HepG2 (cell line): Measurements from ENCODE around the gene CYP19A1. TPM values are rescaled to one million over a fixed set of nuclear protein-coding genes. Genes with fewer than 3 reads are reported as not detected.

Source experiments
- ATAC-seq: fragments of 200-7000 bp; cut with Tn5 transposase; 3 replicates; pipeline ENCODE4 v1.9.1; 2020; ENCODE audit warnings: mild to moderate bottlenecking, moderate library complexity
- BruUV-seq: library from RNA; stranded (reverse); fragments of 400-500 nt; replicated peaks from 2 replicates; lab custom pipeline; 2021; lab: Mats Ljungman, UMichigan
- CTCF ChIA-PET: fragments of 300-600 bp; formaldehyde crosslinking; extraction: SDS; loops from one replicate; lab custom pipeline; 2021; ENCODE audit warnings: low total read pairs, inconsistent platforms, low intra/inter-chr PET ratio; lab: Yijun Ruan, JAX
- POLR2A ChIA-PET: fragments of 350-600 bp; sonication (Branson Sonifier 250); formaldehyde crosslinking; loops from one replicate; lab custom pipeline; 2020; ENCODE audit warnings: antibody characterized with exemption, inconsistent platforms; lab: Yijun Ruan, JAX
- DNase-seq: peaks from one replicate; pipeline ENCODE4 v3.0.0-alpha.2; 2015; ENCODE audit warnings: low spot score
- FAIRE-seq: peaks from 3 replicates; lab custom pipeline; 2011; peaks lifted over from hg19 to GRCh38; lab: Jason Lieb, UNC
- H2AFZ ChIP-seq: one replicate; pipeline ENCODE4 v1.6.1; 2011; ENCODE audit warnings: low read length, inconsistent platforms
- H3K27ac ChIP-seq: fragments of 300-600 bp; 3 replicates; pipeline ENCODE4 v1.8.0; 2011; ENCODE audit warnings: mixed run types, mild to moderate bottlenecking, mixed read lengths, low read length, inconsistent platforms; ENCODE audit not compliant: insufficient read depth; ENCODE audit errors: extremely low read length
- H3K27me3 ChIP-seq, 2 experiments: fragments of 200-600 bp in 1 of 2; 2 replicates in 1 of 2; 3 replicates in 1 of 2; pipeline versions ENCODE4 v1.6.0 to v1.8.0; 2011; ENCODE audit warnings: low read length in 2 of 2, mild to moderate bottlenecking in 2 of 2, moderate library complexity in 2 of 2, inconsistent platforms in 1 of 2; ENCODE audit not compliant: insufficient read depth in 2 of 2, control insufficient read depth in 1 of 2
- H3K36me3 ChIP-seq, 2 experiments: fragments of 200-600 bp in 1 of 2; replicated peaks in 1 of 2; 2 replicates in 1 of 2; 3 replicates in 1 of 2; pipeline versions ENCODE4 v1.5.1 to v1.8.0; 2011; ENCODE audit warnings: low read length in 2 of 2, inconsistent platforms in 1 of 2; ENCODE audit not compliant: insufficient read depth in 2 of 2, control insufficient read depth in 1 of 2
- H3K4me1 ChIP-seq: 2 replicates; pipeline ENCODE4 v1.5.1; 2012; ENCODE audit warnings: low read length, inconsistent platforms; ENCODE audit not compliant: insufficient read depth
- H3K4me2 ChIP-seq: 2 replicates; pipeline ENCODE4 v1.6.0; 2011; ENCODE audit warnings: low read depth, low read length, inconsistent platforms
- H3K4me3 ChIP-seq, 3 experiments: fragments of 200-600 bp in 1 of 3; sonication (generic), shearing (Covaris generic) in 1 of 3; replicated peaks in 1 of 3; 2 replicates each; pipeline ENCODE4 v1.5.1; 2011 to 2016; ENCODE audit warnings: low read length in 3 of 3, inconsistent platforms in 2 of 3, low read depth in 2 of 3, mild to moderate bottlenecking in 2 of 3, control low read depth in 1 of 3, mixed read lengths in 1 of 3; ENCODE audit not compliant: insufficient read depth in 1 of 3
- H3K79me2 ChIP-seq: one replicate; pipeline ENCODE4 v1.6.1; 2011; ENCODE audit warnings: low read length, inconsistent platforms; ENCODE audit not compliant: insufficient read depth
- H3K9ac ChIP-seq: 2 replicates; pipeline ENCODE4 v1.6.0; 2011; ENCODE audit warnings: mild to moderate bottlenecking, low read depth, low read length, inconsistent platforms; ENCODE audit not compliant: insufficient read depth
- H3K9me3 ChIP-seq: 2 replicates; pipeline ENCODE4 v1.5.1; 2012; ENCODE audit warnings: mild to moderate bottlenecking, low read length
- H4K20me1 ChIP-seq: 2 replicates; pipeline ENCODE4 v1.6.0; 2011; ENCODE audit warnings: inconsistent platforms, mild to moderate bottlenecking, low read length, moderate library complexity; ENCODE audit not compliant: insufficient read depth
- HMG20A ChIP-seq: IDR thresholded peaks from 2 replicates; pipeline ENCODE4 v1.6.1; 2016; ENCODE audit warnings: borderline replicate concordance
- MYPOP ChIP-seq: sonication (generic); formaldehyde crosslinking; IDR thresholded peaks from 2 replicates; pipeline ENCODE4 v1.8.1; 2023; ENCODE audit warnings: mild to moderate bottlenecking, moderate library complexity, missing genetic modification reagents
- YEATS4 ChIP-seq: sonication (generic); formaldehyde crosslinking; IDR thresholded peaks from 2 replicates; pipeline ENCODE4 v1.4.0; 2020; ENCODE audit warnings: missing genetic modification reagents, borderline replicate concordance
- ZFAT ChIP-seq: sonication (generic); formaldehyde crosslinking; conservative IDR thresholded peaks from 2 replicates; pipeline ENCODE4 v1.8.1; 2023; ENCODE audit warnings: missing genetic modification reagents, inconsistent platforms
- ZFX ChIP-seq: sonication (generic); formaldehyde crosslinking; IDR thresholded peaks from 2 replicates; pipeline ENCODE4 v1.4.0; 2020; ENCODE audit warnings: mild to moderate bottlenecking, low read depth, missing genetic modification reagents, moderate library complexity
- ZNF12 ChIP-seq: sonication (generic); formaldehyde crosslinking; IDR thresholded peaks from 2 replicates; pipeline ENCODE4 v1.5.0; 2020; ENCODE audit warnings: missing genetic modification reagents
- ZNF672 ChIP-seq: sonication (generic); formaldehyde crosslinking; IDR thresholded peaks from 2 replicates; pipeline ENCODE4 v1.8.1; 2022; ENCODE audit warnings: missing genetic modification reagents
- WGBS: methylation state at CpG from one replicate; pipeline ENCODE4 v1.1.6; 2017; ENCODE audit warnings: low lambda C conversion rate; 5-methylcytosine and 5-hydroxymethylcytosine counted together
- in situ Hi-C: cut with HindIII; loops from 2 replicates; pipeline ENCODE4 v1.10.0; 2017; ENCODE audit warnings: low pct_unique_long_range_greater_than_20kb; ENCODE audit not compliant: extremely low pct_ligation_motif_present
- intact Hi-C: fragments of 100-400 bp; cut with micrococcal nuclease; formaldehyde crosslinking; loops from one replicate; pipeline ENCODE4 v1.10.0; 2022; ENCODE audit not compliant: unreplicated experiment
- polyA plus RNA-seq, 8 experiments: library from polyadenylated mRNA; depleted of rRNA in 3 of 8; stranded (reverse) in 7 of 8; unstranded in 1 of 8; fragments of >200 nt; fragmentation: Illumina TruSeq in 4 of 8; extraction: Trizol in 4 of 8; gene quantifications; 2 replicates each; pipeline versions ENCODE4 v1.2.1 to v1.2.3, GENCODE V29; 2011 to 2016; ENCODE audit warnings: low read depth in 4 of 8, missing spikeins in 1 of 8, mixed read lengths in 1 of 8; ENCODE audit not compliant: insufficient read depth in 1 of 8
- total RNA-seq, 5 experiments: library from RNA; depleted of rRNA; stranded (reverse); fragments of >200 nt; fragmentation: Illumina TruSeq; extraction: Trizol; gene quantifications; 2 replicates each; pipeline ENCODE4 v1.2.3, GENCODE V29; 2016; ENCODE audit warnings: low read depth in 1 of 5
- TF ChIP-seq, protein P1 (sequence below): sonication (generic); formaldehyde crosslinking; conservative IDR thresholded peaks from 2 replicates; pipeline ENCODE4 v1.8.1; 2023; ENCODE audit warnings: missing genetic modification reagents

Gene CYP19A1
- total and polyA plus RNA-seq, 2 of the 13 experiments (the other 11 are each of a cell fraction or from before 2014, with no cell fraction given): 10.9 to 23.0 TPM

DNA sequence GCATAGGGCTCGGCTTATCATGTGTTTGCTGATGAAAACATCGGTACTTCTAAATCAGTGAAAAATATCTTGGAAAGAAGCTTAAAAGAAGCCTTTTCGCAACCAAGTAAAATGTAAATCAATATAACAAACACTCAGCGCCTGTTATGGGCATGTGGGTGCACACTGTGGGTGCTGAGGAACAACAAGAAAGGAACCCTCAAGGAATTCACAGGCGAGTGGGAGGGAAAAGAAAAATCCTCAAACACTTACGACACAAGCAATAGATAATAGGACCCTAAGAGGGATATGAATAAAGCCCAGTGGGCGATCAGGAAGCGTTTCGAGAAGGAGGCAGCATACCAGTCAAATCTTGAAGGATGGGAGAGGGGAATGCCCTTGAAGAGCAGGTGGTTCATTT is 25.0 kb upstream of the CYP19A1 start:
- no peak for DNase-seq
- Histone ChIP-seq H3K79me2 (no peaks in the 10 kb centered on the region), H3K4me3 (no peak overlapping the region), H4K20me1 (no peaks in the 10 kb centered on the region), H3K9me3 (no peaks in the 10 kb centered on the region), H3K9ac (no peak overlapping the region), H3K27ac (no peak overlapping the region), H3K4me2 (no peak overlapping the region), H3K36me3 (no peaks in the 10 kb centered on the region), H3K27me3 (no peaks in the 10 kb centered on the region), H2AFZ (no peak overlapping the region), H3K4me1 (peaks cover 23% of the 10 kb centered on the region)
- TF ChIP-seq HMG20A (CRISPR knock-in tag): no peak
- TF ChIP-seq ZFX (CRISPR knock-in tag): no peak
- no peak for TF ChIP-seq ZNF12 (CRISPR knock-in tag)
- TF ChIP-seq ZNF672 (CRISPR knock-in tag): no peak
- no peak for TF ChIP-seq MYPOP (CRISPR knock-in tag)
- intact Hi-C loops: no loop called here
- no TSS peak for BruUV-seq
- ChIA-PET CTCF (no interaction called here), POLR2A (no interaction called here)
- in situ Hi-C loops: no loop called here
- no peak for FAIRE-seq
- WGBS: 57% methylated on average over 9 of the region's 9 CpGs
- no peak for ATAC-seq

DNA sequence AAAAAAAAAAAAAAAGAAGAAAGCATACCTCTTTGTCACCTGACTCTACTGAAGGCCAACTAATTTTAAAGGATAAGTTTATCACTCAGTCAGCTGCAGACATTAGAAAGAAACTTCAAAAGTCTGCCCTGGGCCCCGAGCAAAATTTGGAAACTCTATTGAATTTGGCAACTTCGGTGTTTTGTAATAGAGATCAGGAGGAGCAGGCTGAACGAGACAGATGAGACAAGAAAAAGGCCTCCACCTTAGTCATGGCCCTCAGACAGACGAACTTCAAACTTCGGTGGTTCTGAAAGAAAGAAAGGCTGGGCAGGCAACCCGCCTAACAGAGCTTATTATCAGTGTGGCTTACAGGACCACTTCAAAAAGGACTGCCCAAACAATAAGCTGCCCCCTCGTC is 21.6 kb upstream of the CYP19A1 start:
- Histone ChIP-seq H4K20me1 (no peaks in the 10 kb centered on the region), H3K36me3 (no peaks in the 10 kb centered on the region), H3K4me2 (no peak overlapping the region), H3K9ac (no peak overlapping the region), H3K4me1 (no peaks in the 10 kb centered on the region), H3K79me2 (no peaks in the 10 kb centered on the region), H3K27ac (no peak overlapping the region), H2AFZ (no peak overlapping the region)
- ChIA-PET CTCF (no interaction called here), POLR2A (no interaction called here)
- DNase-seq (no peak), FAIRE-seq (no peak), ATAC-seq (no peak)
- in situ Hi-C loops: no loop called here
- intact Hi-C loops: loop anchor here (1.0 kb wide), 1 partner anchor 17 kb away; no protein-coding TSS in a partner anchor
- 20% methylated on average over 6 of the region's 7 CpGs for WGBS
- TF ChIP-seq ZFAT (CRISPR knock-in tag) (no peak), YEATS4 (CRISPR knock-in tag) (no peak)
- TF ChIP-seq, protein P1, sequence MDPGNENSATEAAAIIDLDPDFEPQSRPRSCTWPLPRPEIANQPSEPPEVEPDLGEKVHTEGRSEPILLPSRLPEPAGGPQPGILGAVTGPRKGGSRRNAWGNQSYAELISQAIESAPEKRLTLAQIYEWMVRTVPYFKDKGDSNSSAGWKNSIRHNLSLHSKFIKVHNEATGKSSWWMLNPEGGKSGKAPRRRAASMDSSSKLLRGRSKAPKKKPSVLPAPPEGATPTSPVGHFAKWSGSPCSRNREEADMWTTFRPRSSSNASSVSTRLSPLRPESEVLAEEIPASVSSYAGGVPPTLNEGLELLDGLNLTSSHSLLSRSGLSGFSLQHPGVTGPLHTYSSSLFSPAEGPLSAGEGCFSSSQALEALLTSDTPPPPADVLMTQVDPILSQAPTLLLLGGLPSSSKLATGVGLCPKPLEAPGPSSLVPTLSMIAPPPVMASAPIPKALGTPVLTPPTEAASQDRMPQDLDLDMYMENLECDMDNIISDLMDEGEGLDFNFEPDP (CRISPR knock-in tag): no peak
- TF ChIP-seq, all 625 proteins: peak for 0
- no TSS peak for BruUV-seq
- no peak overlapping the region for H3K4me3 ChIP-seq
- no peaks in the 10 kb centered on the region for H3K27me3 ChIP-seq
- H3K9me3 ChIP-seq: no peaks in the 10 kb centered on the region
